Measurements from ENCODE around the gene MED15.

Gene MED15

DNA sequence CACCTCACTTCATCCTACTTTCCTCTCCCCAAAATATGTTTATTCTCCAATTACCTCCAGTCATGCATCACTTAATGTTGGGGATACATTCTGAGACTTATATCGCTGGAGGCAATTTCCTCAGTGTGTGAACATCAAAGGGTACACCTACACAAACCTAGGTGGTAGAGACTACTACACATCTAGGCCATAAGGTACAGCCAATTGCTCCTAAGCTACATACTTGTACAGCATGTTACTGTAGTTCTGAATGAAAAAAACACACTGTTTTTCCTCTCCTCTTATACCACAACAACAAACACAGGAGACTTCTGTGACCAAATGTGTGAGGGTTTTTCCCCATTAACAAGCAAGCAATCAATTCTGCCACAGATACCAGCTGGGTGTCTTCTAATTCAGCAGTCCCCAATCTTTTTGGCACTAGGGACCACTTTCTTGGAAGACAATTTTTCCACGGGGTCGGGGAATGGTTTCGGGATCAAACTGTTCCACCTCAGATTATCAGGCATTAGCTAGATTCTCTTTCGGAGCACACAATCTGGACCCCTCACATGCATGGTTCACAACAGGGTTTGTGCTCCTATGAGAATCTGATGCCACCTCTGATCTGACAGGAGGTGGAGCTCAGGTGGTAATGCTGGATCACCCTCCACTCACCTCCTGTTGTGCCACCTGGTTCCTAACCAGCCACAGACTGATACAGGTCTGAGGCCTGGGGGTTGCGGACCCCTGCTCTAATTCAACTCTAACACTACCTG is 17.0 kb upstream of the MED15 start:
- H3K9me3 ChIP-seq (ENCODE audit: control insufficient read depth, insufficient read depth, low read length): no peaks in the 10 kb centered on the region
- H3F3A ChIP-seq (ENCODE audit: control insufficient read depth, insufficient read depth): no peaks in the 10 kb centered on the region; the same call in 1 of the 2 replicates
- H3K27ac ChIP-seq (ENCODE audit: low read depth, low read length): no peak overlapping the region
- no peak overlapping the region for H3K4me3 ChIP-seq (ENCODE audit: low read length)
- peaks cover 9% of the 10 kb centered on the region for H3K4me1 ChIP-seq (ENCODE audit: control insufficient read depth, low read length)
- no peaks in the 10 kb centered on the region for H3K9me2 ChIP-seq (replicated peaks; ENCODE audit: control insufficient read depth, low read length)
- TF ChIP-seq, protein P1, sequence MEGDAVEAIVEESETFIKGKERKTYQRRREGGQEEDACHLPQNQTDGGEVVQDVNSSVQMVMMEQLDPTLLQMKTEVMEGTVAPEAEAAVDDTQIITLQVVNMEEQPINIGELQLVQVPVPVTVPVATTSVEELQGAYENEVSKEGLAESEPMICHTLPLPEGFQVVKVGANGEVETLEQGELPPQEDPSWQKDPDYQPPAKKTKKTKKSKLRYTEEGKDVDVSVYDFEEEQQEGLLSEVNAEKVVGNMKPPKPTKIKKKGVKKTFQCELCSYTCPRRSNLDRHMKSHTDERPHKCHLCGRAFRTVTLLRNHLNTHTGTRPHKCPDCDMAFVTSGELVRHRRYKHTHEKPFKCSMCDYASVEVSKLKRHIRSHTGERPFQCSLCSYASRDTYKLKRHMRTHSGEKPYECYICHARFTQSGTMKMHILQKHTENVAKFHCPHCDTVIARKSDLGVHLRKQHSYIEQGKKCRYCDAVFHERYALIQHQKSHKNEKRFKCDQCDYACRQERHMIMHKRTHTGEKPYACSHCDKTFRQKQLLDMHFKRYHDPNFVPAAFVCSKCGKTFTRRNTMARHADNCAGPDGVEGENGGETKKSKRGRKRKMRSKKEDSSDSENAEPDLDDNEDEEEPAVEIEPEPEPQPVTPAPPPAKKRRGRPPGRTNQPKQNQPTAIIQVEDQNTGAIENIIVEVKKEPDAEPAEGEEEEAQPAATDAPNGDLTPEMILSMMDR (IDR thresholded peaks at IDR 0.05; ENCODE audit: low read depth, low read length, poor library complexity, severe bottlenecking): no peak
- no peak for TF ChIP-seq EZH2phosphoT487 (IDR thresholded peaks at IDR 0.05; ENCODE audit: borderline replicate concordance, low read length)
- no peaks in the 10 kb centered on the region for H3K36me3 ChIP-seq (ENCODE audit: control insufficient read depth, low read length)
- H3K27me3 ChIP-seq (ENCODE audit: control insufficient read depth, low read length): peaks cover 6% of the 10 kb centered on the region; the same call in 1 of the 2 replicates
- H3K79me2 ChIP-seq (ENCODE audit: control insufficient read depth, low read length): peaks cover 13% of the 10 kb centered on the region
- H3K4me2 ChIP-seq (ENCODE audit: low read length): no peak overlapping the region
- H4K20me1 ChIP-seq (ENCODE audit: control insufficient read depth, insufficient read depth, low read depth, low read length): no peaks in the 10 kb centered on the region

DNA sequence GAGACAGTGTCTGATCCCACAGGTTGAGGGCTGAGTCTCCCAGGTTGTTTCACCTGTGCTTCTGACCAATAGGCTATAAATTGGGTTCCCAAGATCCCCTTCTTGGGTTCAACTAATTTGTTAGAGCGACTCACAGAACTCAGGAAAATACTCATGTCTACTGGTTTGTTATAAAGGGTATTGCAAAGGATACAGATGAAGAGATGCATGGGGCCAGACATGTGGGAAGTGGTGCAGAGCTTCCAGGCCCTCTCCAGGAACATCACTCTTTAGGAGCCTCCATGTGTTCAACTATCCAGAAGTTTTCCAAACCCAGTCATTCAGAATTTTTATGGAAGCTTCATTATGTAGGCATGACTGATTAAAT is 16.5 kb upstream of the MED15 start:
- no peak overlapping the region for H3K4me2 ChIP-seq (ENCODE audit: low read length)
- peaks cover 13% of the 10 kb centered on the region for H3K79me2 ChIP-seq (ENCODE audit: control insufficient read depth, low read length)
- no peak for TF ChIP-seq EZH2phosphoT487 (IDR thresholded peaks at IDR 0.05; ENCODE audit: borderline replicate concordance, low read length)
- TF ChIP-seq, protein P1 (IDR thresholded peaks at IDR 0.05; ENCODE audit: low read depth, low read length, poor library complexity, severe bottlenecking): no peak
- no peaks in the 10 kb centered on the region for H3K36me3 ChIP-seq (ENCODE audit: control insufficient read depth, low read length)
- no peak overlapping the region for H3K27ac ChIP-seq (ENCODE audit: low read depth, low read length)
- H3K4me3 ChIP-seq (ENCODE audit: low read length): no peak overlapping the region
- H3F3A ChIP-seq (ENCODE audit: control insufficient read depth, insufficient read depth): no peaks in the 10 kb centered on the region; the same call in 1 of the 2 replicates
- H4K20me1 ChIP-seq (ENCODE audit: control insufficient read depth, insufficient read depth, low read depth, low read length): no peaks in the 10 kb centered on the region
- H3K27me3 ChIP-seq (ENCODE audit: control insufficient read depth, low read length): peaks cover 6% of the 10 kb centered on the region; the same call in 1 of the 2 replicates
- peaks cover 9% of the 10 kb centered on the region for H3K4me1 ChIP-seq (ENCODE audit: control insufficient read depth, low read length)
- H3K9me3 ChIP-seq (ENCODE audit: control insufficient read depth, insufficient read depth, low read length): no peaks in the 10 kb centered on the region
- H3K9me2 ChIP-seq (replicated peaks; ENCODE audit: control insufficient read depth, low read length): no peaks in the 10 kb centered on the region

DNA sequence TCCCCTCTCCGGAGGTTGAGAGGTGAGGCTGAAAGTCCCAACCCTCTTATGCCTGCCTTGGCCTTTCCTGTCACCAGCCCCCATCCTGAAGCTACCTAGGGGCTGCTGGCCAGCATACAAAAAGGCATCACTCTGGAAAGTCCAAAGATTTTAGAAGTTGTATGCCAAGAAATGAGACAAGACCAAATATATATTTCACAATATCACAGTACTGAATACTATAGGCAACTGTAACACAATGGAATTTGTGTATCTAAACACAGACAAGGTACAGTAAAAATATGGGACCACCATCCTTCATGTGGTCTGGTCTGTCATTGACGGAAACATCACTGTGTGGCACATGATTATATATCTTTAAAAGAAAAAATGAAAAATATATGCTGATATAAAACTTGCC is 16.1 kb upstream of the MED15 start:
- H3K4me2 ChIP-seq (ENCODE audit: low read length): no peak overlapping the region
- no peaks in the 10 kb centered on the region for H3K9me2 ChIP-seq (replicated peaks; ENCODE audit: control insufficient read depth, low read length)
- H4K20me1 ChIP-seq (ENCODE audit: control insufficient read depth, insufficient read depth, low read depth, low read length): no peaks in the 10 kb centered on the region
- H3K4me3 ChIP-seq (ENCODE audit: low read length): no peak overlapping the region
- H3K27me3 ChIP-seq (ENCODE audit: control insufficient read depth, low read length): peaks cover 6% of the 10 kb centered on the region; the same call in 1 of the 2 replicates
- no peaks in the 10 kb centered on the region; the same call in 1 of the 2 replicates for H3F3A ChIP-seq (ENCODE audit: control insufficient read depth, insufficient read depth)
- TF ChIP-seq, protein P1 (IDR thresholded peaks at IDR 0.05; ENCODE audit: low read depth, low read length, poor library complexity, severe bottlenecking): no peak
- TF ChIP-seq EZH2phosphoT487 (IDR thresholded peaks at IDR 0.05; ENCODE audit: borderline replicate concordance, low read length): no peak
- no peaks in the 10 kb centered on the region for H3K36me3 ChIP-seq (ENCODE audit: control insufficient read depth, low read length)
- no peaks in the 10 kb centered on the region for H3K9me3 ChIP-seq (ENCODE audit: control insufficient read depth, insufficient read depth, low read length)
- peaks cover 13% of the 10 kb centered on the region for H3K79me2 ChIP-seq (ENCODE audit: control insufficient read depth, low read length)
- H3K4me1 ChIP-seq (ENCODE audit: control insufficient read depth, low read length): peaks cover 11% of the 10 kb centered on the region
- no peak overlapping the region for H3K27ac ChIP-seq (ENCODE audit: low read depth, low read length)
